Osteocyte (in vitro differentiated cells): ENCODE data around the gene MAST3. TPM values are rescaled to one million over a fixed set of nuclear protein-coding genes. Genes with fewer than 3 reads are reported as not detected.

Source experiments
- DNase-seq: peaks from one replicate; pipeline ENCODE4 v3.0.0; 2021; ENCODE audit warnings: mixed read lengths; ENCODE audit not compliant: unreplicated experiment; ENCODE audit errors: extremely low spot score
- H3K27ac Mint-ChIP-seq: one replicate; pipeline ENCODE4 v1.8.0; 2021; ENCODE audit warnings: mild to moderate bottlenecking, mixed read lengths; ENCODE audit not compliant: unreplicated experiment
- H3K27me3 Mint-ChIP-seq: one replicate; pipeline ENCODE4 v1.8.0; 2021; ENCODE audit warnings: mixed read lengths; ENCODE audit not compliant: unreplicated experiment
- H3K36me3 Mint-ChIP-seq: one replicate; pipeline ENCODE4 v1.8.0; 2021; ENCODE audit warnings: mixed read lengths; ENCODE audit not compliant: unreplicated experiment
- H3K4me1 Mint-ChIP-seq: one replicate; pipeline ENCODE4 v1.8.0; 2021; ENCODE audit warnings: mixed read lengths; ENCODE audit not compliant: unreplicated experiment
- H3K4me3 Mint-ChIP-seq: one replicate; pipeline ENCODE4 v1.8.0; 2021; ENCODE audit warnings: mild to moderate bottlenecking, moderate library complexity, mixed read lengths; ENCODE audit not compliant: unreplicated experiment
- H3K9me3 Mint-ChIP-seq: one replicate; pipeline ENCODE4 v1.8.0; 2021; ENCODE audit warnings: mixed read lengths; ENCODE audit not compliant: unreplicated experiment
- total RNA-seq: library from RNA; stranded (reverse); gene quantifications from 2 replicates; pipeline ENCODE4 v1.2.1, GENCODE V29; 2021
- TF ChIP-seq, protein P1 (sequence below): fragments of 200-600 bp; sonication (generic); IDR thresholded peaks from 2 replicates; pipeline ENCODE4 v1.5.0; 2021; ENCODE audit warnings: antibody characterized with exemption, mild to moderate bottlenecking, moderate library complexity

MAST3 gene
- total RNA-seq, 1 donor from 2014 or later: 7.6 TPM

DNA sequence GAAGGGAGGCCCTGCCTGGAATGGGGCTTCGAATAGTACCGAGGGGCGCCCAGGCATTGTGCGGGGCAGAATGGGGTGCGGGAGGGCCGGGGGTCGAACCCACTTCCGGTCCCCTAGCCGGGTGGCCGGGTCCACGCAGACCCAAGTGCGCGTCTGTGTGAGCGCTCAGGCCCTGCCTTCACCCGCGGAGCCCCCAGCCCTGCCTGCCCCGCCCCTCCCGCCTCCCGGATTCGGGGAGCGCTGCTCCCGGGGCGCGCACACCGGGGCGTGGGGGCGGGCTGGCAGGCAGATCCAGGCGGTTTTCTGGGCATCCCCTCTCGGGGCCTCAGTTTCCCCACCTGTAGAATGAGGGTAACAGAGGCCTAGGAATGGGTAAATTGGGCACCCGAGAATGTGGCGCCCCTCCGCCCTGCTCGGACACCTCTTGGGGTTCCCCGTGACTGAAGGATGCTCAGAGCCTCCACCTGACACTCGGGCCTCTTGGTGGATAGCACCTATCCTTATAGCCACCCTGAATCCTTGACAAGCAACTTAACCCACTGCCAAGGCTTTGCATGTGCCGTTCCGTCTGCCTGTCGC is 56.1 kb downstream of the MAST3 start:
- TF ChIP-seq, protein P1, sequence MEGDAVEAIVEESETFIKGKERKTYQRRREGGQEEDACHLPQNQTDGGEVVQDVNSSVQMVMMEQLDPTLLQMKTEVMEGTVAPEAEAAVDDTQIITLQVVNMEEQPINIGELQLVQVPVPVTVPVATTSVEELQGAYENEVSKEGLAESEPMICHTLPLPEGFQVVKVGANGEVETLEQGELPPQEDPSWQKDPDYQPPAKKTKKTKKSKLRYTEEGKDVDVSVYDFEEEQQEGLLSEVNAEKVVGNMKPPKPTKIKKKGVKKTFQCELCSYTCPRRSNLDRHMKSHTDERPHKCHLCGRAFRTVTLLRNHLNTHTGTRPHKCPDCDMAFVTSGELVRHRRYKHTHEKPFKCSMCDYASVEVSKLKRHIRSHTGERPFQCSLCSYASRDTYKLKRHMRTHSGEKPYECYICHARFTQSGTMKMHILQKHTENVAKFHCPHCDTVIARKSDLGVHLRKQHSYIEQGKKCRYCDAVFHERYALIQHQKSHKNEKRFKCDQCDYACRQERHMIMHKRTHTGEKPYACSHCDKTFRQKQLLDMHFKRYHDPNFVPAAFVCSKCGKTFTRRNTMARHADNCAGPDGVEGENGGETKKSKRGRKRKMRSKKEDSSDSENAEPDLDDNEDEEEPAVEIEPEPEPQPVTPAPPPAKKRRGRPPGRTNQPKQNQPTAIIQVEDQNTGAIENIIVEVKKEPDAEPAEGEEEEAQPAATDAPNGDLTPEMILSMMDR: no peak
- peaks cover 42% of the 10 kb centered on the region for H3K4me1 Mint-ChIP-seq
- H3K36me3 Mint-ChIP-seq: no peaks in the 10 kb centered on the region
- H3K27me3 Mint-ChIP-seq: no peaks in the 10 kb centered on the region
- no peaks in the 10 kb centered on the region for H3K9me3 Mint-ChIP-seq
- peak overlapping the region; percentile 87 for H3K4me3 Mint-ChIP-seq
- no peak for DNase-seq
- peak overlapping the region; percentile 87 for H3K27ac Mint-ChIP-seq

DNA sequence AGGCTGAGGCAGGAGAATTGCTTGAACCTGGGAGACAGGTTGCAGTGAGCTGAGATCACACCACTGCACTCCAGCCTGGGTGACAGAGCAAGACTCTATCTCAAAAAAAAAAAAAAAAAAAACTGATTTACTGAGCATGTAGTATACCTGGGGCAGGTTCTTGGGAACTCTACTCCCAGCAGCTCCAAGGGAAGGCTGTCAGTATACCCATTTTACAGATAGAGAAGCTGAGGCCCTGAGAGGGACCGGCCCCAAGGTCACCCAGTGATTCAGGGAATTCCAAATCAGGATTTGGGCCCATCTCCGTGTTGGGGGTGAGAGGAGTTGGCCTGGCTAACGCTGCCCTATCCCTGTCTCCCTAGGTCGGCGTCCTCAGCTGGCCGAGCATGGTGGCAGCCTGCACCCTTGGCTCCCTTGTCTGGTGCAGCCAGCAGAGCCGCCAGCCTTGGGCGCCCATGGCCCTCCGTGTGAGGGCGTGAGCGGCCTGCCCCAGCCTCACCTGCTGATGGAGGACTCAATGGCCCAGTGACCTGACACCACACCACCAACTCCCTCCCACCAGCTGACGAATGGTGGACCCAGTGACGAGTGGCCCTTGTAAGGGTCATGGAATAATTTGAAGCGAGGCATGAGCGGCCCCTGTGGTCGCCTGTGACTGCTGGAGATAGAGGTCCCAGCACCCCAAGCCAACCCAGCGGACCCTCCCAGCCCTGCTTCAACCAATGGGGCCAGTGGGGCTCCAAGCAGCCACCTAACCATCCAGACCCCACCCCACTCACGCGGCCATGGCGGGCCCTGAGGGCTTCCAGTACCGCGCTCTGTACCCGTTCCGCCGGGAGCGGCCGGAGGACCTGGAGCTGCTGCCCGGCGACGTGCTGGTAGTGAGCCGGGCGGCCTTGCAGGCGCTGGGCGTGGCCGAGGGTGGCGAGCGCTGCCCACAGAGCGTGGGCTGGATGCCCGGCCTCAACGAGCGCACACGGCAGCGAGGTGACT is 57.8 kb downstream of the MAST3 start:
- no peaks in the 10 kb centered on the region for H3K27me3 Mint-ChIP-seq
- TF ChIP-seq, protein P1: no peak
- no peak for DNase-seq
- H3K4me3 Mint-ChIP-seq: no peak overlapping the region
- H3K9me3 Mint-ChIP-seq: no peaks in the 10 kb centered on the region
- H3K4me1 Mint-ChIP-seq: peaks cover 52% of the 10 kb centered on the region
- H3K36me3 Mint-ChIP-seq: no peaks in the 10 kb centered on the region
- H3K27ac Mint-ChIP-seq: no peak overlapping the region

DNA sequence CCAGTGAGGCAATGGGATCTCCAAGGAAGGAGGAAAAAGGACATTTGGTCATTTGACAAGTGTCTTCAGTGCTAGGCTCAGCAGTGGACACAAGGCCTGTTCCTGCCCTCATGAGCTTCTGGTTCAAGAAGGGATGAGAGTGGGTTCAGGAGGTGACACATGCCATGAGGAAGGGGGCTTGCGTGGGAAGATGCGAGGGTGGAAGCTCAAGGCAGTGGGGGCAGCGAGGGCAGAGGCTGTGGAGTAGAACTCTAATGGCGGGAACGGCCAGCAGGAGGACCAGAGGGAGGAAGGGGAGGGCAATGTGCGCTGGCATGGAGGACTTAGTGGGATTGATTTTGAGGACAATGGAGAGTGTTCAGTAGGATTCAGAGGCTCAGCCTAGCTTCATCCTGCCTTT is 58.7 kb downstream of the MAST3 start:
- H3K36me3 Mint-ChIP-seq: no peaks in the 10 kb centered on the region
- DNase-seq: no peak
- H3K9me3 Mint-ChIP-seq: no peaks in the 10 kb centered on the region
- peak overlapping the region; percentile 38 for H3K4me3 Mint-ChIP-seq
- peaks cover 56% of the 10 kb centered on the region for H3K4me1 Mint-ChIP-seq
- peak overlapping the region; percentile 67 for H3K27ac Mint-ChIP-seq
- TF ChIP-seq, protein P1: no peak
- no peaks in the 10 kb centered on the region for H3K27me3 Mint-ChIP-seq

GRCh38 chr19:18156841-18157464 is 59.4 kb downstream of the MAST3 start:
- Mint-ChIP-seq H3K36me3 (no peaks in the 10 kb centered on the region), H3K27ac (peak overlapping the region; percentile 67), H3K4me3 (no peak overlapping the region), H3K4me1 (peaks cover 54% of the 10 kb centered on the region), H3K9me3 (no peaks in the 10 kb centered on the region), H3K27me3 (no peaks in the 10 kb centered on the region)
- DNase-seq: peak; percentile 93
- TF ChIP-seq, protein P1: no peak
